NB4 (cell line): ENCODE measurements around the gene TEX10.

Source experiments
- MYC ChIP-seq: IDR thresholded peaks from 2 replicates; pipeline ENCODE4 v1.6.1; 2011; ENCODE audit warnings: low read depth, low read length
- POLR2A ChIP-seq: IDR thresholded peaks from 2 replicates; pipeline ENCODE4 v1.6.1; 2011; ENCODE audit warnings: mild to moderate bottlenecking; ENCODE audit not compliant: insufficient read length; ENCODE audit errors: extremely low read depth
- TF ChIP-seq, protein P1 (sequence below): IDR thresholded peaks from one replicate; pipeline ENCODE4 v1.5.1; 2012; ENCODE audit warnings: low read depth, low read length
- TF ChIP-seq, protein P2 (sequence below): IDR thresholded peaks from 2 replicates; pipeline ENCODE4 v1.6.1; 2011; ENCODE audit warnings: low read depth, low read length

- TF ChIP-seq POLR2A, result no peak
- TF ChIP-seq, protein P1, sequence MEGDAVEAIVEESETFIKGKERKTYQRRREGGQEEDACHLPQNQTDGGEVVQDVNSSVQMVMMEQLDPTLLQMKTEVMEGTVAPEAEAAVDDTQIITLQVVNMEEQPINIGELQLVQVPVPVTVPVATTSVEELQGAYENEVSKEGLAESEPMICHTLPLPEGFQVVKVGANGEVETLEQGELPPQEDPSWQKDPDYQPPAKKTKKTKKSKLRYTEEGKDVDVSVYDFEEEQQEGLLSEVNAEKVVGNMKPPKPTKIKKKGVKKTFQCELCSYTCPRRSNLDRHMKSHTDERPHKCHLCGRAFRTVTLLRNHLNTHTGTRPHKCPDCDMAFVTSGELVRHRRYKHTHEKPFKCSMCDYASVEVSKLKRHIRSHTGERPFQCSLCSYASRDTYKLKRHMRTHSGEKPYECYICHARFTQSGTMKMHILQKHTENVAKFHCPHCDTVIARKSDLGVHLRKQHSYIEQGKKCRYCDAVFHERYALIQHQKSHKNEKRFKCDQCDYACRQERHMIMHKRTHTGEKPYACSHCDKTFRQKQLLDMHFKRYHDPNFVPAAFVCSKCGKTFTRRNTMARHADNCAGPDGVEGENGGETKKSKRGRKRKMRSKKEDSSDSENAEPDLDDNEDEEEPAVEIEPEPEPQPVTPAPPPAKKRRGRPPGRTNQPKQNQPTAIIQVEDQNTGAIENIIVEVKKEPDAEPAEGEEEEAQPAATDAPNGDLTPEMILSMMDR, result no peak
- no peak for TF ChIP-seq MYC
- TF ChIP-seq, protein P2, sequence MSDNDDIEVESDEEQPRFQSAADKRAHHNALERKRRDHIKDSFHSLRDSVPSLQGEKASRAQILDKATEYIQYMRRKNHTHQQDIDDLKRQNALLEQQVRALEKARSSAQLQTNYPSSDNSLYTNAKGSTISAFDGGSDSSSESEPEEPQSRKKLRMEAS, result no peak
Measured at GRCh38 chr9:100307080-100307479, 45.7 kb downstream of the TEX10 start.
